ACC112 (cell line): ENCODE results near the gene BEND6.
A peak's percentile ranks its signal among the peaks of the same experiment; 100 is the strongest.

Experiments used
- H2AFZ ChIP-seq: fragments of 200-600 bp; sonication (generic); one replicate; pipeline ENCODE4 v1.6.0; 2017; ENCODE audit warnings: antibody characterized with exemption, low read length; ENCODE audit not compliant: unreplicated experiment
- H3K27ac ChIP-seq: fragments of 200-600 bp; sonication (generic); 2 replicates; pipeline ENCODE4 v1.5.1; 2014; ENCODE audit warnings: low read depth, mild to moderate bottlenecking, antibody characterized with exemption, low read length, moderate library complexity
- H3K27me3 ChIP-seq: fragments of 200-600 bp; sonication (generic); 2 replicates; pipeline ENCODE4 v1.6.1; 2014; ENCODE audit warnings: mild to moderate bottlenecking, antibody characterized with exemption, low read length, moderate library complexity, mixed read lengths; ENCODE audit not compliant: insufficient read depth
- H3K36me3 ChIP-seq: fragments of 200-600 bp; sonication (generic); 2 replicates; pipeline ENCODE4 v1.6.1; 2016; ENCODE audit warnings: mild to moderate bottlenecking, antibody characterized with exemption, low read length, moderate library complexity, mixed read lengths; ENCODE audit not compliant: insufficient read depth
- H3K4me1 ChIP-seq: fragments of 200-600 bp; sonication (generic); one replicate; pipeline ENCODE4 v1.6.1; 2016; ENCODE audit warnings: low read length, mixed read lengths; ENCODE audit not compliant: insufficient read depth, unreplicated experiment, control insufficient read depth
- H3K4me3 ChIP-seq: fragments of 200-600 bp; sonication (generic); 2 replicates; pipeline ENCODE4 v1.5.1; 2014; ENCODE audit warnings: mild to moderate bottlenecking, low read depth, low read length
- H3K79me2 ChIP-seq: fragments of 200-600 bp; sonication (generic); one replicate; pipeline ENCODE4 v1.6.0; 2016; ENCODE audit warnings: low read length; ENCODE audit not compliant: control insufficient read depth, unreplicated experiment, insufficient read depth

Gene BEND6

GRCh38 chr6:56956491-56956890, 1.6 kb downstream of the BEND6 start:
- Histone ChIP-seq H3K36me3 (peaks cover 4% of the 10 kb centered on the region; the same call in 1 of the 2 replicates), H3K4me1 (peaks cover 54% of the 10 kb centered on the region), H3K79me2 (peaks cover 31% of the 10 kb centered on the region), H3K4me3 (no peak overlapping the region), H3K27ac (no peak overlapping the region), H2AFZ (no peak overlapping the region), H3K27me3 (no peaks in the 10 kb centered on the region)

- H3K27ac ChIP-seq: peak overlapping the region; percentile 93
- peaks cover 46% of the 10 kb centered on the region for H3K4me1 ChIP-seq
- H3K36me3 ChIP-seq: no peaks in the 10 kb centered on the region
- H3K27me3 ChIP-seq: no peaks in the 10 kb centered on the region
- no peak overlapping the region for H2AFZ ChIP-seq
- H3K79me2 ChIP-seq: peaks cover 19% of the 10 kb centered on the region
- H3K4me3 ChIP-seq: no peak overlapping the region
Observed at GRCh38 chr6:56957856-56958255, 2.9 kb downstream of the BEND6 start.

GRCh38 chr6:56958481-56958880, 3.6 kb downstream of the BEND6 start:
- Histone ChIP-seq H3K79me2 (peaks cover 13% of the 10 kb centered on the region), H3K27me3 (no peaks in the 10 kb centered on the region), H3K36me3 (no peaks in the 10 kb centered on the region), H3K4me3 (peak overlapping the region; percentile 61; the same call in 1 of the 2 replicates), H2AFZ (peak overlapping the region; percentile 54), H3K27ac (peak overlapping the region; percentile 93), H3K4me1 (peaks cover 44% of the 10 kb centered on the region)

- peak overlapping the region; percentile 93 for H3K27ac ChIP-seq
- H3K4me1 ChIP-seq: peaks cover 44% of the 10 kb centered on the region
- H3K4me3 ChIP-seq: peak overlapping the region; percentile 61
- H2AFZ ChIP-seq: peak overlapping the region; percentile 54
- H3K27me3 ChIP-seq: no peaks in the 10 kb centered on the region
- H3K36me3 ChIP-seq: no peaks in the 10 kb centered on the region
- peaks cover 7% of the 10 kb centered on the region for H3K79me2 ChIP-seq
Observed at GRCh38 chr6:56959094-56959493, 4.2 kb downstream of the BEND6 start.

- H3K27ac ChIP-seq: peak overlapping the region; percentile 93
- peaks cover 3% of the 10 kb centered on the region for H3K79me2 ChIP-seq
- H3K27me3 ChIP-seq: no peaks in the 10 kb centered on the region
- peak overlapping the region; percentile 78 for H2AFZ ChIP-seq
- H3K36me3 ChIP-seq: no peaks in the 10 kb centered on the region
- peaks cover 44% of the 10 kb centered on the region for H3K4me1 ChIP-seq
- peak overlapping the region; percentile 61 for H3K4me3 ChIP-seq
Observed at GRCh38 chr6:56959938-56960337, 5.0 kb downstream of the BEND6 start.

GRCh38 chr6:56961151-56961550, 6.2 kb downstream of the BEND6 start:
- Histone ChIP-seq H3K27ac (0 out of 2 replicates have a peak overlapping the region, but pooled peaks have one; percentile 93), H3K36me3 (no peaks in the 10 kb centered on the region), H3K27me3 (no peaks in the 10 kb centered on the region), H3K4me1 (peaks cover 39% of the 10 kb centered on the region), H3K79me2 (peaks cover 3% of the 10 kb centered on the region), H2AFZ (no peak overlapping the region), H3K4me3 (no peak overlapping the region)

GRCh38 chr6:56962441-56962840, 7.5 kb downstream of the BEND6 start:
- no peaks in the 10 kb centered on the region for H3K36me3 ChIP-seq
- no peak overlapping the region for H3K4me3 ChIP-seq
- no peak overlapping the region for H2AFZ ChIP-seq
- H3K79me2 ChIP-seq: no peaks in the 10 kb centered on the region
- peaks cover 37% of the 10 kb centered on the region for H3K4me1 ChIP-seq
- no peak overlapping the region for H3K27ac ChIP-seq
- no peaks in the 10 kb centered on the region for H3K27me3 ChIP-seq

GRCh38 chr6:56963043-56963442, 8.1 kb downstream of the BEND6 start:
- H3K27ac ChIP-seq: no peak overlapping the region

GRCh38 chr6:56963793-56964192, 8.9 kb downstream of the BEND6 start:
- Histone ChIP-seq H3K27ac (no peak overlapping the region), H3K79me2 (no peaks in the 10 kb centered on the region), H3K4me3 (no peak overlapping the region), H3K36me3 (no peaks in the 10 kb centered on the region), H2AFZ (no peak overlapping the region), H3K4me1 (peaks cover 27% of the 10 kb centered on the region), H3K27me3 (no peaks in the 10 kb centered on the region)

More at GRCh38 chr6:56963043-56963442, 8.1 kb downstream of the BEND6 start:
- no peak overlapping the region for H3K4me3 ChIP-seq
- H3K79me2 ChIP-seq: no peaks in the 10 kb centered on the region
- H2AFZ ChIP-seq: no peak overlapping the region
- H3K36me3 ChIP-seq: no peaks in the 10 kb centered on the region
- no peaks in the 10 kb centered on the region for H3K27me3 ChIP-seq
- peaks cover 34% of the 10 kb centered on the region for H3K4me1 ChIP-seq

GRCh38 chr6:56965126-56965525, 10.2 kb downstream of the BEND6 start:
- no peaks in the 10 kb centered on the region for H3K27me3 ChIP-seq
- H3K4me1 ChIP-seq: peaks cover 16% of the 10 kb centered on the region
- no peak overlapping the region for H3K27ac ChIP-seq
- H3K4me3 ChIP-seq: no peak overlapping the region
- H3K36me3 ChIP-seq: no peaks in the 10 kb centered on the region
- no peak overlapping the region for H2AFZ ChIP-seq
- no peaks in the 10 kb centered on the region for H3K79me2 ChIP-seq

GRCh38 chr6:56970849-56971248, 15.9 kb downstream of the BEND6 start:
- Histone ChIP-seq H3K27ac (no peak overlapping the region), H3K79me2 (no peaks in the 10 kb centered on the region), H3K4me3 (no peak overlapping the region), H2AFZ (no peak overlapping the region), H3K36me3 (no peaks in the 10 kb centered on the region), H3K27me3 (no peaks in the 10 kb centered on the region), H3K4me1 (no peaks in the 10 kb centered on the region)
